DOHH2 (cell line): ENCODE measurements around the gene AGBL4.

Source experiments
- H3F3A ChIP-seq: fragments of 200-600 bp; sonication (generic), shearing (Covaris generic); 2 replicates; pipeline ENCODE4 v1.6.0; 2016; ENCODE audit warnings: antibody characterized with exemption, mild to moderate bottlenecking; ENCODE audit not compliant: control insufficient read depth, insufficient read depth
- H3K27ac ChIP-seq: fragments of 200-600 bp; sonication (generic); 2 replicates; pipeline ENCODE4 v1.5.1; 2014; ENCODE audit warnings: low read depth, mild to moderate bottlenecking, low read length, moderate library complexity
- H3K27me3 ChIP-seq: fragments of 200-600 bp; sonication (generic); 2 replicates; pipeline ENCODE4 v1.6.1; 2014; ENCODE audit warnings: mild to moderate bottlenecking, low read length, mixed read lengths; ENCODE audit not compliant: control insufficient read depth
- H3K36me3 ChIP-seq: fragments of 200-600 bp; sonication (generic); 2 replicates; pipeline ENCODE4 v1.6.1; 2014; ENCODE audit warnings: mild to moderate bottlenecking, low read length, moderate library complexity, mixed read lengths; ENCODE audit not compliant: control insufficient read depth
- H3K4me1 ChIP-seq: fragments of 200-600 bp; sonication (generic); 2 replicates; pipeline ENCODE4 v1.6.1; 2014; ENCODE audit warnings: mild to moderate bottlenecking, low read length, mixed read lengths; ENCODE audit not compliant: control insufficient read depth
- H3K4me2 ChIP-seq: fragments of 200-600 bp; sonication (generic); 2 replicates; pipeline ENCODE4 v1.6.0; 2014; ENCODE audit warnings: mild to moderate bottlenecking, low read length, moderate library complexity
- H3K4me3 ChIP-seq: fragments of 200-600 bp; sonication (generic); 2 replicates; pipeline ENCODE4 v1.5.1; 2014; ENCODE audit warnings: mild to moderate bottlenecking, low read length, mixed read lengths
- H3K79me2 ChIP-seq: fragments of 200-600 bp; sonication (generic); 2 replicates; pipeline ENCODE4 v1.6.1; 2014; ENCODE audit warnings: mild to moderate bottlenecking, low read length, mixed read lengths; ENCODE audit not compliant: control insufficient read depth
- H3K9me2 ChIP-seq: fragments of 200-600 bp; sonication (generic); replicated peaks from 2 replicates; pipeline ENCODE4 v1.6.1; 2014; ENCODE audit warnings: mild to moderate bottlenecking, low read length, mixed read lengths; ENCODE audit not compliant: control insufficient read depth
- H3K9me3 ChIP-seq: fragments of 200-600 bp; sonication (generic); 2 replicates; pipeline ENCODE4 v1.6.1; 2014; ENCODE audit warnings: antibody characterized with exemption, low read length, mixed read lengths; ENCODE audit not compliant: control insufficient read depth, insufficient read depth
- H4K20me1 ChIP-seq: fragments of 200-600 bp; sonication (generic); 2 replicates; pipeline ENCODE4 v1.6.0; 2014; ENCODE audit warnings: low read depth, mild to moderate bottlenecking, antibody characterized with exemption, low read length, moderate library complexity; ENCODE audit not compliant: control insufficient read depth, insufficient read depth
- CTCF ChIP-seq: fragments of 200-600 bp; sonication (generic); IDR thresholded peaks from one replicate; pipeline ENCODE4 v1.5.1; 2014; ENCODE audit warnings: antibody characterized with exemption, mild to moderate bottlenecking, low read depth, low read length; ENCODE audit not compliant: poor library complexity, severe bottlenecking
- EZH2phosphoT487 ChIP-seq: fragments of 200-600 bp; sonication (generic); IDR thresholded peaks from 2 replicates; pipeline ENCODE4 v1.6.1; 2017; ENCODE audit warnings: borderline replicate concordance, mild to moderate bottlenecking, antibody characterized with exemption, low read length, moderate library complexity, mixed read lengths

Gene AGBL4

GRCh38 chr1:48673332-48674105 lies 1350.2 kb downstream of the AGBL4 start:
- Histone ChIP-seq H3K4me1 (no peaks in the 10 kb centered on the region), H3K27ac (no peak overlapping the region), H3K9me3 (no peaks in the 10 kb centered on the region), H3K36me3 (no peaks in the 10 kb centered on the region), H3K9me2 (no peaks in the 10 kb centered on the region), H3K4me2 (no peak overlapping the region), H3K79me2 (no peaks in the 10 kb centered on the region), H4K20me1 (no peaks in the 10 kb centered on the region), H3K4me3 (no peak overlapping the region), H3K27me3 (peaks cover 5% of the 10 kb centered on the region), H3F3A (no peaks in the 10 kb centered on the region)
- TF ChIP-seq EZH2phosphoT487 = no peak
- no peak for TF ChIP-seq CTCF

GRCh38 chr1:48671578-48671977 lies 1352.2 kb downstream of the AGBL4 start:
- Histone ChIP-seq H3K9me2 (no peaks in the 10 kb centered on the region), H3K36me3 (no peaks in the 10 kb centered on the region), H3K79me2 (no peaks in the 10 kb centered on the region), H3K4me1 (no peaks in the 10 kb centered on the region), H4K20me1 (no peaks in the 10 kb centered on the region), H3K4me3 (no peak overlapping the region), H3K27ac (no peak overlapping the region), H3K4me2 (no peak overlapping the region), H3F3A (no peaks in the 10 kb centered on the region), H3K9me3 (no peaks in the 10 kb centered on the region), H3K27me3 (peaks cover 5% of the 10 kb centered on the region; the same call in 1 of the 2 replicates)
- no peak for TF ChIP-seq EZH2phosphoT487
- no peak for TF ChIP-seq CTCF

- Histone ChIP-seq H4K20me1 (no peaks in the 10 kb centered on the region), H3K9me3 (no peaks in the 10 kb centered on the region), H3K4me1 (no peaks in the 10 kb centered on the region), H3K27ac (no peak overlapping the region), H3K9me2 (no peaks in the 10 kb centered on the region), H3K36me3 (no peaks in the 10 kb centered on the region), H3K27me3 (peaks cover 4% of the 10 kb centered on the region; the same call in 1 of the 2 replicates), H3F3A (no peaks in the 10 kb centered on the region), H3K79me2 (no peaks in the 10 kb centered on the region), H3K4me3 (no peak overlapping the region), H3K4me2 (no peak overlapping the region)
- TF ChIP-seq EZH2phosphoT487 (no peak), CTCF (no peak)
Observed at GRCh38 chr1:48670234-48671020, 1353.3 kb downstream of the AGBL4 start.
